Epithelial cell of esophagus (primary cell): Measurements from ENCODE around the gene MMP14.

Experiments
- DNase-seq: peaks from one replicate; pipeline ENCODE4 v3.0.0; 2010; ENCODE audit warnings: low read depth
- H3K4me3 ChIP-seq: 2 replicates; pipeline ENCODE4 v1.5.1; 2011; ENCODE audit warnings: mild to moderate bottlenecking, low read length, control low read depth
- TF ChIP-seq, protein P1 (sequence below): IDR thresholded peaks from 2 replicates; pipeline ENCODE4 v1.5.1; 2011; ENCODE audit warnings: low read depth, mild to moderate bottlenecking, low read length, control low read depth, inconsistent platforms; ENCODE audit not compliant: insufficient read depth; ENCODE audit errors: missing control alignments

The MMP14 gene

DNA sequence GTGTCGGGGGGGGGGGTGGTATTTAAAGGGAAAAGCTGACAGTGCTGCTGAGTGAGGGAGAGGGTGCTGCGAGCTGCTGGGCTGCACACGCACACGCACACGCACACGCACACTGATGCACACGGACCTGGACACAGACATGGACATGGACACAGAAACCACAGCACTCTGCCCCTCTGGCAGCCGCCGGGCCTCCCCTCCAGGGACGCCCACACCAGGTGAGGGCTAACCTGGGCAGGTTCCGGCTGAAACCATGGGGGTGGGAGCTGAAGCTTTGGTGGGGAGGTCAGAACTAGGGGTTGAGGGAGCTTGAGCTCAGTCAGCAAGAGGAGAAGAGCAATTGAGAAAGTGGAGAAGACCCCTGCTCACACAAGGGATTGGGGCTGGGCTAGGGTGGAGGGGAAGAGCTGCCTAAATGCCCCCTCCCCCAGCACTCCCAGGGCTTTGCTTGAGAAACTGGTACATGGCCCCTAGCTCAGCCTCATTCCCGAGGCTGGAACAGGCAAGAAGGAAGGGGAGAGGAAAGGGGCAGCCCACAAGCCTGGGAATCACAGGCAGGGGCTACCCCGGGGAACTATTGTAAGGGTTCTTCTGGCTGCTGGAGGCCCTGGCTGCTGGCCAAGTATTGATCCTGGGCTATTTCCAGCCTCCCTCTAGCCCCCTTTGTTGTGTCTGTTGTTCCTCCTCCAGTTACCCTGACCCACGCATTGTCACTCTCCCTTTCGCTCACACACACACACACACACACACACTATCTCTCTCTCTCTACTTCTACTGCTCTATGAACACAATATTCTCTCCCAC, 47.0 kb downstream of the MMP14 start, which contains the start of gene REM2:
TSS of gene REM2 (plus strand) at position 50 of the 804 bp plus-strand sequence. CDS start at position 116, 66 bp downstream.
- H3K4me3 ChIP-seq = no peak within 1 kb of the TSS
- TF ChIP-seq, protein P1, sequence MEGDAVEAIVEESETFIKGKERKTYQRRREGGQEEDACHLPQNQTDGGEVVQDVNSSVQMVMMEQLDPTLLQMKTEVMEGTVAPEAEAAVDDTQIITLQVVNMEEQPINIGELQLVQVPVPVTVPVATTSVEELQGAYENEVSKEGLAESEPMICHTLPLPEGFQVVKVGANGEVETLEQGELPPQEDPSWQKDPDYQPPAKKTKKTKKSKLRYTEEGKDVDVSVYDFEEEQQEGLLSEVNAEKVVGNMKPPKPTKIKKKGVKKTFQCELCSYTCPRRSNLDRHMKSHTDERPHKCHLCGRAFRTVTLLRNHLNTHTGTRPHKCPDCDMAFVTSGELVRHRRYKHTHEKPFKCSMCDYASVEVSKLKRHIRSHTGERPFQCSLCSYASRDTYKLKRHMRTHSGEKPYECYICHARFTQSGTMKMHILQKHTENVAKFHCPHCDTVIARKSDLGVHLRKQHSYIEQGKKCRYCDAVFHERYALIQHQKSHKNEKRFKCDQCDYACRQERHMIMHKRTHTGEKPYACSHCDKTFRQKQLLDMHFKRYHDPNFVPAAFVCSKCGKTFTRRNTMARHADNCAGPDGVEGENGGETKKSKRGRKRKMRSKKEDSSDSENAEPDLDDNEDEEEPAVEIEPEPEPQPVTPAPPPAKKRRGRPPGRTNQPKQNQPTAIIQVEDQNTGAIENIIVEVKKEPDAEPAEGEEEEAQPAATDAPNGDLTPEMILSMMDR = no peak
- no peak for DNase-seq

DNA sequence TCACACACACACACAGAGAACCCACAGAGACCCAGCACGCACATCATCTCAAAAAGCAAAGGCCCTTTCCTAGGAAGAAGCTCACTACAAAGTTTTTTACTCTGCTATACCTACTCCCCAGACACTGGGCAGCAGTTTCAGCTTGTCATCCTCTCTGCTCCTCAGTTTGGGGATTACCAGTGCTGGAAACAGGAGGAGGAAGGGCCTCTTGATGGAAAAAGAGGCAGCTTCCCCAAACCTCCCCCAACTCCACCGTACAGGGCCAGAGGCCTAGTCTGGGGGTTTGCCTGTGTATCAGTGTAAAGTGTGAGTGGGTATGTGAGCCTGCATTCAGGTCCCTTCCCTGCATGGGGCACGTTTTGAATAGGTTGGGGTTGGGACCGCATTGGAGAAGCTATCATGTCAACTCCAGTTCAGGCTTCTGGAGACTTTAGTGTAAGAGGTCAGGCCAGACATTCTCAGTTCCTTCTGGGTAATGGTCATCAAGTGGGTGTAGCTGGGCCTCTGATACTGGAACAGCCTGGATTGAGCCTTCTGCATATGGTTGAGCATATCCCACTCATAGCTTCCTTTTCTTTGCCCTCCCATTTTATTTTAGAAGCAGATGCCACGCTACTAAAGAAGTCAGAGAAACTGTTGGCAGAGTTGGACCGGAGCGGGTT, 47.8 kb downstream of the MMP14 start:
- no peak overlapping the region for H3K4me3 ChIP-seq
- TF ChIP-seq, protein P1 = no peak
- DNase-seq = no peak

DNA sequence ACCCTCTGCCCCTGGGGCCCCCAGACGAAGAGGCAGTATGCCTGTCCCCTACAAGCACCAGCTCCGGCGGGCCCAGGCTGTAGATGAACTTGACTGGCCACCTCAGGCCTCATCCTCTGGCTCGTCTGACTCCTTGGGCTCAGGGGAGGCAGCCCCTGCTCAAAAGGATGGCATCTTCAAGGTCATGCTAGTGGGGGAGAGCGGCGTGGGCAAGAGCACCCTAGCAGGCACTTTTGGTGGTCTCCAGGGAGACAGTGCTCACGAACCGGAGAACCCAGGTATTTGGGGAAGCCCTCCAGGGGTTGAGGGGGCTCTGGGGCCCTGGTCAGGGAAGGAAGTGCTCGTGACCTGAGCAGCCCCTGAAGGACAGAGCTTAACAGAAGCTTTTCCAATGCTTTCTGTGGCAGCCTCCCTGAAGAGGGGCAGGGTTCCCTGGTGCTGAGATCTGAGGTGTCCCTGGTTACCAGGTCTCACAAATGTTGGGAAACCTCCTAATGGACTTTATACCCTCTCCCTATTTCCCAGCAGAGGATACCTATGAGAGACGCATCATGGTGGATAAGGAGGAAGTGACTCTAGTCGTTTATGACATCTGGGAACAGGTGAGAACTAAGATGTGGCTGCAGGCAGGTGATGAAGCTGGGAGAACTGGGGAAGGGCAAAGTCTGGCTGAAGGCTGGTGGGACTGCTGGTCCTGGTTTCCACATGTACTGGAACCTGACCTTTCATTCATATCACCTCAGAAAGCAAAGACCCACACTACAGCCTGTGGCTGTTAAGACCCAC, 48.5 kb downstream of the MMP14 start:
- TF ChIP-seq, protein P1 = no peak
- DNase-seq = no peak
- no peak overlapping the region for H3K4me3 ChIP-seq

DNA sequence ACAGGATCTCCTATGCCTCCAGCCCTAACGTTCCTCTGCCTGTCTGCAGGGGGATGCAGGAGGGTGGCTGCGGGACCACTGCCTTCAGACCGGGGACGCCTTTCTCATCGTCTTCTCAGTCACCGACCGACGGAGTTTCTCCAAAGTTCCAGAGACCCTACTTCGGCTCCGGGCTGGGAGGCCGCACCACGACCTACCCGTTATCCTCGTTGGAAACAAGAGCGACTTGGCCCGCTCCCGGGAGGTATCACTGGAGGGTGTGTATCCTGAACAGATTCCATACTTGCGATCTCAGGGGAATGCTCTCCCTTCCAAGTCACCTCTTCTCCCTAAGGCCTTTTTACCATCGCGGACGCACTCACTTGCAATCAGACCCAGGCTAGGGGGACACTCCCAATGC, 49.6 kb downstream of the MMP14 start:
- DNase-seq = no peak
- H3K4me3 ChIP-seq = peak overlapping the region; percentile 62
- TF ChIP-seq, protein P1 = no peak

DNA sequence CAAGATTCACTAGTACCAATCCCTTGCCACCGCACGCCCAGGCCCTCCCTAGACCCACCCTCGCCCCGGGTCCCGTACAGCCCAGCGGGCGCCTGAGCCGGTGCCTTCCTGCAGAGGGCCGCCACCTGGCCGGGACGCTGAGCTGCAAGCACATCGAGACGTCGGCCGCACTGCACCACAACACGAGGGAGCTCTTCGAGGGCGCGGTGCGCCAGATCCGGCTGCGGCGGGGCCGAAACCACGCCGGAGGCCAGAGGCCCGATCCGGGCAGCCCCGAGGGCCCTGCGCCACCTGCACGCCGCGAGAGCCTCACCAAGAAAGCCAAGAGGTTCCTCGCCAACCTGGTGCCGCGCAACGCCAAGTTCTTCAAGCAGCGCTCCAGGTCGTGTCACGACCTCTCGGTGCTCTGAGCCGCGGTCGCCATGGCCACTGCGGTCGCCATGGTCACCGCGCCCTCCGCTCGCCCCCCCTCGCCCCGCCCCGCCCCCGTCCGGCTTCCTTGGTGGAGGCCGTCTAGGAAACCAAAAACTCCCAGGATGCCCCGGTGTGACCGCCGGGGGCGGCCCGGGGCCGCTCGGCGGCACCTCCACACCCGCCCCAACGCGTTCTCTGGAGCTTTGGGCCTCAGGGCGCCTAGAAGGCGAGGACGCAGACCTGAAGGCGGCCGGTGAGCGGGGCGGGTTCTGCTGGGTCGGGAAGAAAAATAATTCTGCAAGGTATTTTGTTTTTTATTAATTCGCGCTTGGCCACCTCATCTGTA, 50.3 kb downstream of the MMP14 start:
- H3K4me3 ChIP-seq = peak overlapping the region; percentile 62
- peak; percentile 60 for DNase-seq

More for the DNA sequence above, 50.3 kb downstream of the MMP14 start:
- TF ChIP-seq, protein P1 = peak; percentile 30
